ENCODE measurements around the gene TMEM18.

DNA sequence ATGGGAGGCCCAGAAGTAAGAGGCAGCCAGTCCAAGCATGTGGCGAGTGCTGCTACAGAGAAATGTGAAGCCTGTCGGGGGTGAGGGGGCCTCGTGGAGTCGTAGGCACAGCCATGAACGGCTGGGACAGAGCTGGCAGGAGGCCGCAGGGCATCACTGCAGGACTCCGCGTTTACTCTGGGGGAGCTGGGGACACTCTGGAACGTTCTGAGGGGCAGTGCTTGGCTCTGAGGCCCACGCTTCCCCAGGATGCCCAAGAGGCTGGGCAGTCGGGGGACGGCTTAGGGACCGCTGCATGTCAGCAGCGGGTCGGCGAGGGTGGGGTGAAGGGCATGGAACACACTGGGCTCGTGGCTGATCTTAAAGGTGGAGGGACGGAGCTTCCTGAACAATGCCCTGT, 6.6 kb downstream of the TMEM18 start:
- no peak for TF ChIP-seq TAF1 (IDR thresholded peaks at IDR 0.05; ENCODE audit: low read depth, low read length)
- no peak for TF ChIP-seq SPI1 (IDR thresholded peaks at IDR 0.05; ENCODE audit: low read depth, low read length)
